HG03432 (cell line): ENCODE measurements around the gene ATP13A2.
A peak's percentile ranks its signal among the peaks of the same experiment; 100 is the strongest.
"Not testable (repeated sequence)": the region's sequence is repeated elsewhere in the genome, so short reads cannot be mapped to it uniquely, and the experiment has no call there.

ENCODE experiments used
- ATAC-seq: cut with Tn5 transposase; IDR thresholded peaks from one replicate; pipeline ENCODE4 v1.9.1; 2021; ENCODE audit warnings: mild to moderate bottlenecking, moderate library complexity; ENCODE audit not compliant: unreplicated experiment

Gene ATP13A2

DNA sequence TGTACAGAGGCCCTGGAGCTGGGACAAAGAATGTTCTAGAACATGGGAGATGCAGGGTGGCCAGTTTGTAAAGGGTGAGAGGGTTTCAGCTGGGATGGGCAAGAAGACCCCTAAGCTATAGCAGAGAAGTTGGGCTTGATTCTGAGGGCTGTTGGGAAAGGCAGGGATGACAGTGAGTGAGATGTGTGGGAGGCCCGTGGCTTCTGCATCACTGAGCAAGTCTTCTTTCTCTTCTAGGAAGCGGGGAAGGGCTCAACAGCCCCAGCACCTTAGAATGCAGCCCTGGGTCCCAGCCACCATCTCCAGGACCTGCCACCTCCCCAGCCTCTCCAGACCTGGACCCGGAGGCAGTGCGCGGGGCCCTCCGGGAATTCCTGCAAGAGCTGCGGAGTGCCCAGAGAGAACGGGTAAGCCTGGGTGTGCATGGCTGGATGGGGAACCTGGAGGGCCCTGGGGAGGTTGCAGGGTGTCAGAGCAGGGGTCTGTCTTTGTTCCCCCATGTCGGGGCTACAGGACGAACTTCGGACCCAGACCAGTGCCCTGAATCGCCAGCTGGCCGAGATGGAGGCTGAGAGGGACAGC lies 46.2 kb downstream of the ATP13A2 start:
- ATAC-seq: no peak

DNA sequence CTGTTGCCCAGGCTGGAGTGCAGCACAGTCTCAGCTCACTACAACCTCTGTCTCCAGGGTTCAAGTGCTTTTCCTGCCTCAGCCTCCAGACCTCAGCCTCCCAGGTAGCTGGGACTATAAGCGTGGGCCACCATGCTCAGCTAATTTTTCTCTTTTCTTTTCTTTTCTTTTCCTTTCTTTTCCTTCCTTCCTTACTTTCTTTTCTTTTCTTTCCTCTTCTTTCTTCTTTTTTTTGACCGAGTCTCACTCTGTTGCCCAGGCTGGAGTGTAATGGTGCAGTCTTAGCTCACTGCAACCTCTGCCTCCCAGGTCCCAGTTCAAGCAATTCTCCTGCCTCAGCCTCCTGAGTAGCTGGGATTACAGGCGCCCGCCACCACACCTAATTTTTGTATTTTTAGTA lies 47.6 kb downstream of the ATP13A2 start:
- not testable (repeated sequence) for ATAC-seq

GRCh38 chr1:16961297-16962133 lies 50.2 kb downstream of the ATP13A2 start:
- no peak for ATAC-seq

GRCh38 chr1:16960560-16961296 lies 51.0 kb downstream of the ATP13A2 start:
- ATAC-seq: peak; percentile 84

GRCh38 chr1:16958475-16958874 lies 53.3 kb downstream of the ATP13A2 start:
- no peak for ATAC-seq

- no peak for ATAC-seq
Measured at GRCh38 chr1:16957731-16958130, 54.0 kb downstream of the ATP13A2 start.

DNA sequence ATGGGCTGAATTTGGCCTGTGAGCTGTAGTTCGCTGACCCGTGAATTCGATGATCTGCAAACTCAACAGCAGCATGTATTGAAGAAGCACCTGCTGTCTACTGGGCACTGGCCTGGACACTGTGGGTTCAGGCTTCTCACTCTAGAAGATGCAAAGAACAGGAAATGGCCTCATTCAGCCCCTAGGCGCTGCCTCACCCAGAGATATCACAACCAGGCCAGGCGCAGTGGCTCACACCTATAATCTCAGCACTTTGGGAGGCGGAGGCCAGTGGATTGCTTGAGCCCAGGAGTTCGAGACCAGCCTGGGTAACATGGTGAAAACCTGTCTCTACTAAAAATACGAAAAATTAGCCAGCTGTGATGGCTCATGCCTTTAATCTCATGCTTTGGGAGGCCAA lies 55.0 kb downstream of the ATP13A2 start:
- ATAC-seq: no peak

DNA sequence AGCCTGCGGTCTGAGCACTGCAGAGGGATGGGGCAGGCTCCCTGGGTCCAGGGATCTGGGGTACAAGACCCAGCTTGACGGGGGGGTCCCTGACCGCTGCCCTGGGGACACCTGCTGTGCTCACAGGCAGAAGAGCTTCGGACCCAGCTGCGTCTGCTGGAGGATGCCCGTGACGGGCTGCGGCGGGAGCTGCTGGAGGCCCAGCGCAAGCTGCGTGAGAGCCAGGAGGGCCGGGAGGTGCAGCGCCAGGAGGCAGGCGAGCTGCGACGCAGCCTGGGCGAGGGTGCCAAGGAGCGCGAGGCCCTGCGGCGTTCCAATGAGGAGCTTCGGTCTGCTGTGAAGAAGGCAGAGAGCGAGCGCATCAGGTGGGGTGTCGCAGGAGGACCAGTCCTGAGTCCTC lies 56.5 kb downstream of the ATP13A2 start:
- ATAC-seq: no peak

DNA sequence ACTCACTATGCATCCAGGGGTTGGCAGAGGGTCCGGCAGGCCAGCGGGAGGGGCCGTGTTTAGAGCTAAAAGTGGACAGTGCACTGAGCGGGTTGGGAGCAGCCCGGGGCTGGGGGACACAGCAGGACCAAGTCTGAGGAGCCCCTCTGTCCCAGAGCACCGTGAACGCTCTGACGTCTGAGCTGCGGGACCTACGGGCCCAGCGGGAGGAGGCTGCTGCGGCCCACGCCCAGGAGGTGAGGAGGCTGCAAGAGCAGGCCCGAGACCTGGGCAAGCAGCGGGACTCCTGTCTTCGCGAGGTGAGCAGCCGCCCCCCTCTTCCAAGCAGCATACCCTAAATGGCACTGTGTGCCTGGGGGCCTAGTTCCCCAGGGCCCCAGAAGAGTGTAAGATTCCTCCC lies 57.1 kb downstream of the ATP13A2 start:
- no peak for ATAC-seq

DNA sequence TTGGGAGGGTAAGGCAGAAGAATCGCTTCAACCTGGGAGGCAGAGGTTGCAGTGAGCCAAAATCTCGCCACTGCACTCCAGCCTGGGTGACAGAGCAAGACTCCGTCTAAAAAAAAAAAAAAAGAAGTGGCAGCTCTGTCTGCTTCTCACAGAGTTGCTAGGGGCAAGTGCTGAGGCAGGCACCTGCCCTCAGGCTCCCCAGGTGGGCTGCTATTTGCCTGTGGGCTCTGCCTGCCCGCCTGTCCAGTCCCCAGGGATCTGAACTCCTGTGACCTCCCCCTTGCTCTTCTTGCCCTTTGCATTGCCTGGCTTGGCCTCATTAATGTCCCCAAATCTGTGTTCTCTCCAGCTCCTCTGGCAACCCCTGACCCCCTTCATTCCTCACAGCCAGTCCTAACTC lies 59.4 kb downstream of the ATP13A2 start:
- not testable (repeated sequence) for ATAC-seq

- not testable (repeated sequence) for ATAC-seq
Measured at GRCh38 chr1:16949026-16949425, 62.7 kb downstream of the ATP13A2 start.

- not testable (repeated sequence) for ATAC-seq
Measured at GRCh38 chr1:16948282-16948891, 63.3 kb downstream of the ATP13A2 start.

- ATAC-seq: no peak
Measured at GRCh38 chr1:16946646-16947045, 65.1 kb downstream of the ATP13A2 start.

GRCh38 chr1:16946185-16946584 lies 65.5 kb downstream of the ATP13A2 start:
- not testable (repeated sequence) for ATAC-seq

- ATAC-seq: not testable (repeated sequence)
Measured at GRCh38 chr1:16945512-16945911, 66.2 kb downstream of the ATP13A2 start.

DNA sequence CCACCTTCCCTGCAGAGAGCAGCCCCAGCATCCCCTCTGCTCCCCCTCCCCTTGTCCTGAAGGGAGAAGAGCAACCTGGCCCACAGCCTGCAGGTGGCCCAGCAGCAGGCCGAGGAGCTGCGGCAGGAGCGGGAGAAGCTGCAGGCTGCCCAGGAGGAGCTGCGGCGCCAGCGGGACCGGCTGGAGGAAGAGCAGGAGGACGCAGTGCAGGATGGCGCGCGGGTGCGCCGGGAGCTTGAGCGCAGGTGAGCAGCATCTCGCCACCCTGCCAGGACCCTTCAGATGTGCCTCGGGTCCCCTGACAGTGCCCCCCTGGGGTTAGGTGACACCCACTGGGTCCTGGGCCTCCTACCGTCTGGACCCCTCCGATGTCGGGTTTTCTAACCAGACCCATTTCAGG lies 67.7 kb downstream of the ATP13A2 start:
- ATAC-seq: no peak

DNA sequence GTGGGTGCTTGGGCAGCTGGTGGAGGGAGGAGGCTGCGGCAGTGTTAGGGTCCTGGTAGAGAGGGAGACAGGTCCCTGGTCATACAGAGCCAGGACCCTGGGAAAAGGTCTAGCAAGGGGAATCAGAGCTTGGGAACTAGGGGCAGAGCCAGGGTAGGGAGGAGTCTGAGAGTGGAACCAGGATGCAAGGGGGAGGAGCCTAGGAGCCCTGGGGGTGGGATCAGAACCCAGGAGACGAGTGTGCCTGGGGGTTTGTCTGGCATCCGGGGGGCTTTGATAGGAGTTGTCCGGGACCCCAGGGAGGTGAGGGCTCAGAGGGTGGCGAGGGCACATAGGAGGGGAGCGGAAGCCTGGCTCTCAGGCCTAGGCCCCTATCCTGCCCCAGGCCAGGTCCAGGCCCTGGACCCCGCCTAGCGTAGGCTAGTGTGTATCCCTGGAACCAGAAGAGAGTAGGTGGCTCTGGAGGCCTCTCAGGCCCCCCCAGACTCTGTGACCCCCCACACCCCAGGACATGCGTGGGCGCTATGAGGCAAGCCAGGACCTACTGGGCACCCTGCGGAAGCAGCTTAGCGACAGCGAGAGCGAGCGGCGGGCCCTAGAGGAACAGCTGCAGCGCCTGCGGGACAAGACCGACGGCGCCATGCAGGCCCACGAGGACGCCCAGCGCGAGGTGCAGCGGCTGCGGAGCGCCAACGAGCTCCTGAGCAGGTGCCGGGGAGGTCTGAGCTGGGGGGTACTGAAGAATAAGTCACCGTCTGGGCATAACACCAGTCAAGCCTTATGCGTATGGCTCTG lies 72.1 kb downstream of the ATP13A2 start:
- not testable (repeated sequence) for ATAC-seq

GRCh38 chr1:16938351-16939321 lies 73.1 kb downstream of the ATP13A2 start:
- no peak for ATAC-seq

- ATAC-seq: not testable (repeated sequence)
Measured at GRCh38 chr1:16936580-16936979, 75.1 kb downstream of the ATP13A2 start.
